HepG2 (cell line): ENCODE measurements around the gene PALM. TPM values are rescaled to one million over a fixed set of nuclear protein-coding genes. Genes with fewer than 3 reads are reported as not detected.
A peak's percentile ranks its signal among the peaks of the same experiment; 100 is the strongest.

Experiments
- ATAC-seq: fragments of 200-7000 bp; cut with Tn5 transposase; 3 replicates; pipeline ENCODE4 v1.9.1; 2020; ENCODE audit warnings: mild to moderate bottlenecking, moderate library complexity
- BruUV-seq: library from RNA; stranded (reverse); fragments of 400-500 nt; replicated peaks from 2 replicates; lab custom pipeline; 2021; lab: Mats Ljungman, UMichigan
- CTCF ChIA-PET: fragments of 300-600 bp; formaldehyde crosslinking; extraction: SDS; loops from one replicate; lab custom pipeline; 2021; ENCODE audit warnings: low total read pairs, inconsistent platforms, low intra/inter-chr PET ratio; lab: Yijun Ruan, JAX
- POLR2A ChIA-PET: fragments of 350-600 bp; sonication (Branson Sonifier 250); formaldehyde crosslinking; loops from one replicate; lab custom pipeline; 2020; ENCODE audit warnings: antibody characterized with exemption, inconsistent platforms; lab: Yijun Ruan, JAX
- DNase-seq: peaks from one replicate; pipeline ENCODE4 v3.0.0-alpha.2; 2015; ENCODE audit warnings: low spot score
- FAIRE-seq: peaks from 3 replicates; lab custom pipeline; 2011; peaks lifted over from hg19 to GRCh38; lab: Jason Lieb, UNC
- H2AFZ ChIP-seq: one replicate; pipeline ENCODE4 v1.6.1; 2011; ENCODE audit warnings: low read length, inconsistent platforms
- H3K27ac ChIP-seq: fragments of 300-600 bp; 3 replicates; pipeline ENCODE4 v1.8.0; 2011; ENCODE audit warnings: mixed run types, mild to moderate bottlenecking, mixed read lengths, low read length, inconsistent platforms; ENCODE audit not compliant: insufficient read depth; ENCODE audit errors: extremely low read length
- H3K27me3 ChIP-seq, 2 experiments: fragments of 200-600 bp in 1 of 2; 2 replicates in 1 of 2; 3 replicates in 1 of 2; pipeline versions ENCODE4 v1.6.0 to v1.8.0; 2011; ENCODE audit warnings: low read length in 2 of 2, mild to moderate bottlenecking in 2 of 2, moderate library complexity in 2 of 2, inconsistent platforms in 1 of 2; ENCODE audit not compliant: insufficient read depth in 2 of 2, control insufficient read depth in 1 of 2
- H3K36me3 ChIP-seq, 2 experiments: fragments of 200-600 bp in 1 of 2; replicated peaks in 1 of 2; 2 replicates in 1 of 2; 3 replicates in 1 of 2; pipeline versions ENCODE4 v1.5.1 to v1.8.0; 2011; ENCODE audit warnings: low read length in 2 of 2, inconsistent platforms in 1 of 2; ENCODE audit not compliant: insufficient read depth in 2 of 2, control insufficient read depth in 1 of 2
- H3K4me1 ChIP-seq: 2 replicates; pipeline ENCODE4 v1.5.1; 2012; ENCODE audit warnings: low read length, inconsistent platforms; ENCODE audit not compliant: insufficient read depth
- H3K4me2 ChIP-seq: 2 replicates; pipeline ENCODE4 v1.6.0; 2011; ENCODE audit warnings: low read depth, low read length, inconsistent platforms
- H3K4me3 ChIP-seq, 3 experiments: fragments of 200-600 bp in 1 of 3; sonication (generic), shearing (Covaris generic) in 1 of 3; replicated peaks in 1 of 3; 2 replicates each; pipeline ENCODE4 v1.5.1; 2011 to 2016; ENCODE audit warnings: low read length in 3 of 3, inconsistent platforms in 2 of 3, low read depth in 2 of 3, mild to moderate bottlenecking in 2 of 3, control low read depth in 1 of 3, mixed read lengths in 1 of 3; ENCODE audit not compliant: insufficient read depth in 1 of 3
- H3K79me2 ChIP-seq: one replicate; pipeline ENCODE4 v1.6.1; 2011; ENCODE audit warnings: low read length, inconsistent platforms; ENCODE audit not compliant: insufficient read depth
- H3K9ac ChIP-seq: 2 replicates; pipeline ENCODE4 v1.6.0; 2011; ENCODE audit warnings: mild to moderate bottlenecking, low read depth, low read length, inconsistent platforms; ENCODE audit not compliant: insufficient read depth
- H3K9me3 ChIP-seq: 2 replicates; pipeline ENCODE4 v1.5.1; 2012; ENCODE audit warnings: mild to moderate bottlenecking, low read length
- H4K20me1 ChIP-seq: 2 replicates; pipeline ENCODE4 v1.6.0; 2011; ENCODE audit warnings: inconsistent platforms, mild to moderate bottlenecking, low read length, moderate library complexity; ENCODE audit not compliant: insufficient read depth
- ARNTL ChIP-seq: sonication (generic); formaldehyde crosslinking; IDR thresholded peaks from 2 replicates; pipeline ENCODE4 v1.4.0; 2020; ENCODE audit warnings: mild to moderate bottlenecking, missing genetic modification reagents
- HNRNPL ChIP-seq: fragments of 200-400 bp; formaldehyde crosslinking; IDR thresholded peaks from 2 replicates; pipeline ENCODE4 v1.6.1; 2017; ENCODE audit warnings: mild to moderate bottlenecking, low read depth, low read length
- HOXA9 ChIP-seq: sonication (generic); formaldehyde crosslinking; IDR thresholded peaks from 2 replicates; pipeline ENCODE4 v1.8.1; 2022; ENCODE audit warnings: missing genetic modification reagents, mild to moderate bottlenecking, moderate library complexity, borderline replicate concordance
- MYC ChIP-seq: sonication (generic); formaldehyde crosslinking; IDR thresholded peaks from 2 replicates; pipeline ENCODE4 v1.9.0; 2021; ENCODE audit warnings: missing genetic modification reagents, borderline replicate concordance
- NKX3-1 ChIP-seq: sonication (generic); formaldehyde crosslinking; IDR thresholded peaks from 2 replicates; pipeline ENCODE4 v1.5.0; 2020; ENCODE audit warnings: missing genetic modification reagents
- POLR2A ChIP-seq, 2 experiments: IDR thresholded peaks; 2 replicates each; pipeline ENCODE4 v1.6.1; 2011; ENCODE audit warnings: low read depth in 2 of 2, low read length in 2 of 2, mild to moderate bottlenecking in 1 of 2, moderate library complexity in 1 of 2; ENCODE audit not compliant: insufficient read depth in 1 of 2
- RARA ChIP-seq: IDR thresholded peaks from 2 replicates; pipeline ENCODE4 v1.6.1; 2016; ENCODE audit warnings: missing genetic modification reagents, missing compliant biosample characterization
- SKI ChIP-seq: fragments of 450-650 bp; IDR thresholded peaks from one replicate; pipeline ENCODE4 v1.6.1; 2018; ENCODE audit warnings: mild to moderate bottlenecking; ENCODE audit not compliant: partially characterized antibody
- THAP11 ChIP-seq: IDR thresholded peaks from 2 replicates; pipeline ENCODE4 v1.6.1; 2016; ENCODE audit warnings: missing biosample characterization, missing genetic modification reagents
- ZFP37 ChIP-seq: sonication (generic); formaldehyde crosslinking; IDR thresholded peaks from 2 replicates; pipeline ENCODE4 v1.4.0; 2020; ENCODE audit warnings: missing genetic modification reagents, borderline replicate concordance
- ZNF138 ChIP-seq: sonication (generic); formaldehyde crosslinking; IDR thresholded peaks from 2 replicates; pipeline ENCODE4 v1.5.0; 2020; ENCODE audit warnings: mild to moderate bottlenecking, low read depth, missing genetic modification reagents
- ZNF687 ChIP-seq: sonication (generic); formaldehyde crosslinking; IDR thresholded peaks from 2 replicates; pipeline ENCODE4 v1.5.1; 2020; ENCODE audit warnings: mild to moderate bottlenecking, missing genetic modification reagents, moderate library complexity
- WGBS: methylation state at CpG from one replicate; pipeline ENCODE4 v1.1.6; 2017; ENCODE audit warnings: low lambda C conversion rate; 5-methylcytosine and 5-hydroxymethylcytosine counted together
- in situ Hi-C: cut with HindIII; loops from 2 replicates; pipeline ENCODE4 v1.10.0; 2017; ENCODE audit warnings: low pct_unique_long_range_greater_than_20kb; ENCODE audit not compliant: extremely low pct_ligation_motif_present
- intact Hi-C: fragments of 100-400 bp; cut with micrococcal nuclease; formaldehyde crosslinking; loops from one replicate; pipeline ENCODE4 v1.10.0; 2022; ENCODE audit not compliant: unreplicated experiment
- polyA plus RNA-seq, 8 experiments: library from polyadenylated mRNA; depleted of rRNA in 3 of 8; stranded (reverse) in 7 of 8; unstranded in 1 of 8; fragments of >200 nt; fragmentation: Illumina TruSeq in 4 of 8; extraction: Trizol in 4 of 8; gene quantifications; 2 replicates each; pipeline versions ENCODE4 v1.2.1 to v1.2.3, GENCODE V29; 2011 to 2016; ENCODE audit warnings: low read depth in 4 of 8, missing spikeins in 1 of 8, mixed read lengths in 1 of 8; ENCODE audit not compliant: insufficient read depth in 1 of 8
- total RNA-seq, 5 experiments: library from RNA; depleted of rRNA; stranded (reverse); fragments of >200 nt; fragmentation: Illumina TruSeq; extraction: Trizol; gene quantifications; 2 replicates each; pipeline ENCODE4 v1.2.3, GENCODE V29; 2016; ENCODE audit warnings: low read depth in 1 of 5
- TF ChIP-seq, protein P1 (sequence below): sonication (generic); formaldehyde crosslinking; IDR thresholded peaks from 2 replicates; pipeline ENCODE4 v1.4.0; 2020; ENCODE audit warnings: missing genetic modification reagents
- TF ChIP-seq, protein P2 (sequence below): fragments of 450-650 bp; IDR thresholded peaks from 2 replicates; pipeline ENCODE4 v1.6.1; 2016
- TF ChIP-seq, protein P3 (sequence below): sonication (generic); formaldehyde crosslinking; IDR thresholded peaks from 2 replicates; pipeline ENCODE4 v1.9.0; 2022; ENCODE audit warnings: low read depth, missing genetic modification reagents

PALM gene
- total and polyA plus RNA-seq, 2 of the 13 experiments (the other 11 are each of a cell fraction or from before 2014, with no cell fraction given) = 4.0 to 9.7 TPM

DNA sequence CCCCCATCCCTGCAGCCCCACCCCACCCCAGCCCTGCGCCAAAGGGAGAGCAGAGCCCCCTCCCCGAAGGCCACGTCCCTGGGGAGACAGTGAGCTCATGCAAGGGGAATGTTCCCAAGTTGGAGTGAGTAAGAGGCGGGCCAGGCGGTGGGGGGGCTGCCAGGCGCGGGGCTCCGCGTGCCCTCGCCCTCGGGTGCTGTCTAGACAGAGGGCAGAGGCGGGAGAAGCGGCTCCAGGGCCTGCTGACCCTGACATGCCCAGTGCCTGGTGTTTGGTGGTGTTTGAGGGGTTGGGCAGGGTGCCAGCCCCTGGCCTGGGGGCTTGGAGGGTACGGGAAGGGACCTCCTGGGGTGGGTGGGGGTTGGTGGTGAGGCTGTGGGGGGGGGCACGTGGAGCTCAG, 31.5 kb upstream of the PALM start:
- no TSS peak for BruUV-seq
- no peaks in the 10 kb centered on the region for H3K79me2 ChIP-seq
- DNase-seq (peak; percentile 38), FAIRE-seq (no peak), ATAC-seq (0 out of 3 replicates have a peak, but pooled peaks have one; percentile 1)
- peak overlapping the region; percentile 88 for H3K4me2 ChIP-seq
- H3K4me1 ChIP-seq = peaks cover 68% of the 10 kb centered on the region
- no peak overlapping the region for H3K27ac ChIP-seq
- WGBS = 17% methylated on average over 2 of the region's 15 CpGs
- no peaks in the 10 kb centered on the region for H3K36me3 ChIP-seq
- peak overlapping the region; percentile 42 to 76 (median 69); a peak in 4 of 6 replicates for H3K4me3 ChIP-seq
- H4K20me1 ChIP-seq = no peaks in the 10 kb centered on the region
- in situ Hi-C loops = no loop called here
- H3K9ac ChIP-seq = no peak overlapping the region
- no peak overlapping the region for H2AFZ ChIP-seq
- peaks cover 0 to 7% of the 10 kb centered on the region in 2 experiments; a peak in 1 of 5 replicates for H3K27me3 ChIP-seq
- intact Hi-C loops = no loop called here
- no peaks in the 10 kb centered on the region for H3K9me3 ChIP-seq
- ChIA-PET POLR2A (interaction anchor here (0.9 to 5.3 kb wide), 7 partner anchors 8 to 76 kb away, joined by 3 to 27 read pairs (median 5); partner anchors contain the start of genes PALM and RNF126), CTCF (no interaction called here)
- peak; percentile 49 for TF ChIP-seq RARA (CRISPR knock-in tag)
- no peak for TF ChIP-seq HOXA9 (CRISPR knock-in tag)
- TF ChIP-seq, protein P1, sequence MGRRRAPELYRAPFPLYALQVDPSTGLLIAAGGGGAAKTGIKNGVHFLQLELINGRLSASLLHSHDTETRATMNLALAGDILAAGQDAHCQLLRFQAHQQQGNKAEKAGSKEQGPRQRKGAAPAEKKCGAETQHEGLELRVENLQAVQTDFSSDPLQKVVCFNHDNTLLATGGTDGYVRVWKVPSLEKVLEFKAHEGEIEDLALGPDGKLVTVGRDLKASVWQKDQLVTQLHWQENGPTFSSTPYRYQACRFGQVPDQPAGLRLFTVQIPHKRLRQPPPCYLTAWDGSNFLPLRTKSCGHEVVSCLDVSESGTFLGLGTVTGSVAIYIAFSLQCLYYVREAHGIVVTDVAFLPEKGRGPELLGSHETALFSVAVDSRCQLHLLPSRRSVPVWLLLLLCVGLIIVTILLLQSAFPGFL (CRISPR knock-in tag) = no peak
- peak; percentile 56 for TF ChIP-seq SKI
- 0 out of 2 replicates have a peak, but pooled peaks have one; percentile 2 for TF ChIP-seq MYC (CRISPR knock-in tag)
- no peak for TF ChIP-seq ZNF138 (CRISPR knock-in tag)
- TF ChIP-seq, protein P2, sequence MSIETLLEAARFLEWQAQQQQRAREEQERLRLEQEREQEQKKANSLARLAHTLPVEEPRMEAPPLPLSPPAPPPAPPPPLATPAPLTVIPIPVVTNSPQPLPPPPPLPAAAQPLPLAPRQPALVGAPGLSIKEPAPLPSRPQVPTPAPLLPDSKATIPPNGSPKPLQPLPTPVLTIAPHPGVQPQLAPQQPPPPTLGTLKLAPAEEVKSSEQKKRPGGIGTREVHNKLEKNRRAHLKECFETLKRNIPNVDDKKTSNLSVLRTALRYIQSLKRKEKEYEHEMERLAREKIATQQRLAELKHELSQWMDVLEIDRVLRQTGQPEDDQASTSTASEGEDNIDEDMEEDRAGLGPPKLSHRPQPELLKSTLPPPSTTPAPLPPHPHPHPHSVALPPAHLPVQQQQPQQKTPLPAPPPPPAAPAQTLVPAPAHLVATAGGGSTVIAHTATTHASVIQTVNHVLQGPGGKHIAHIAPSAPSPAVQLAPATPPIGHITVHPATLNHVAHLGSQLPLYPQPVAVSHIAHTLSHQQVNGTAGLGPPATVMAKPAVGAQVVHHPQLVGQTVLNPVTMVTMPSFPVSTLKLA = no peak
- TF ChIP-seq, protein P3, sequence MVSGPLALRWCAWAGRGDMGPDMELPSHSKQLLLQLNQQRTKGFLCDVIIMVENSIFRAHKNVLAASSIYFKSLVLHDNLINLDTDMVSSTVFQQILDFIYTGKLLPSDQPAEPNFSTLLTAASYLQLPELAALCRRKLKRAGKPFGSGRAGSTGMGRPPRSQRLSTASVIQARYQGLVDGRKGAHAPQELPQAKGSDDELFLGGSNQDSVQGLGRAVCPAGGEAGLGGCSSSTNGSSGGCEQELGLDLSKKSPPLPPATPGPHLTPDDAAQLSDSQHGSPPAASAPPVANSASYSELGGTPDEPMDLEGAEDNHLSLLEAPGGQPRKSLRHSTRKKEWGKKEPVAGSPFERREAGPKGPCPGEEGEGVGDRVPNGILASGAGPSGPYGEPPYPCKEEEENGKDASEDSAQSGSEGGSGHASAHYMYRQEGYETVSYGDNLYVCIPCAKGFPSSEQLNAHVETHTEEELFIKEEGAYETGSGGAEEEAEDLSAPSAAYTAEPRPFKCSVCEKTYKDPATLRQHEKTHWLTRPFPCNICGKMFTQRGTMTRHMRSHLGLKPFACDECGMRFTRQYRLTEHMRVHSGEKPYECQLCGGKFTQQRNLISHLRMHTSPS (CRISPR knock-in tag) = peak; percentile 62
- peak; percentile 83 for TF ChIP-seq HNRNPL
- TF ChIP-seq THAP11 (CRISPR knock-in tag) = no peak
- peak; percentile 8; the same call in 1 of the 2 replicates for TF ChIP-seq ZNF687 (CRISPR knock-in tag)
- no peak for TF ChIP-seq ZFP37 (CRISPR knock-in tag)
- TF ChIP-seq ARNTL = no peak
- TF ChIP-seq NKX3-1 (CRISPR knock-in tag) = no peak
- 0 out of 4 replicates have a peak, but pooled peaks of 1 of the 2 experiments have one; percentile 6 for TF ChIP-seq POLR2A (IDR thresholded peaks at IDR 0.05; ENCODE audit: insufficient read depth in 1 of 2, low read depth in 2 of 2, low read length in 2 of 2)
